ENCODE measurements around the gene STK24.

The STK24 gene

DNA sequence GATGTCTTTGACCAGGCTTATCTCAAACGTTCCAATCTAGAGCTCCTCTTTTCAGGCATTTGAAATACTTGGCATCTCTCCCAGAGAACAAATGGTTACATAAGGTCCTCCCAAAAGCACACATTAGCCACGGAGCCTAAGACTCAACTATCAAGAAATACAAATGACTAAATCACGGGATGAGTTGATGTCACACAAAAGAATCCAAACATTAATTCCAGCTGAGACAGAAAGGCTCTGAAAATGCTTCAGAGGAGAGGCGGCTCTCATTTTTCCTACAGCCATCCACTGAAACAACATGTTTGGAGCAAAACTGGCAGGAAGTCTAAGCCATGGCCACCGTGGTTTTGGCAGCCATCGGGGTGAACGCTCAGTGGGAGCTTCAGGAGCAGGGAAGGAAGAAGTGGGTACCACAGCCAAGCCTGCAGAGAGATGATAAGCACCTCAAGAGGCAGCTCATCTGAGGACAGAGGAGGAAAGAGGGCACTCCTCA is 122.5 kb downstream of the STK24 start:
- TF ChIP-seq, protein P1, sequence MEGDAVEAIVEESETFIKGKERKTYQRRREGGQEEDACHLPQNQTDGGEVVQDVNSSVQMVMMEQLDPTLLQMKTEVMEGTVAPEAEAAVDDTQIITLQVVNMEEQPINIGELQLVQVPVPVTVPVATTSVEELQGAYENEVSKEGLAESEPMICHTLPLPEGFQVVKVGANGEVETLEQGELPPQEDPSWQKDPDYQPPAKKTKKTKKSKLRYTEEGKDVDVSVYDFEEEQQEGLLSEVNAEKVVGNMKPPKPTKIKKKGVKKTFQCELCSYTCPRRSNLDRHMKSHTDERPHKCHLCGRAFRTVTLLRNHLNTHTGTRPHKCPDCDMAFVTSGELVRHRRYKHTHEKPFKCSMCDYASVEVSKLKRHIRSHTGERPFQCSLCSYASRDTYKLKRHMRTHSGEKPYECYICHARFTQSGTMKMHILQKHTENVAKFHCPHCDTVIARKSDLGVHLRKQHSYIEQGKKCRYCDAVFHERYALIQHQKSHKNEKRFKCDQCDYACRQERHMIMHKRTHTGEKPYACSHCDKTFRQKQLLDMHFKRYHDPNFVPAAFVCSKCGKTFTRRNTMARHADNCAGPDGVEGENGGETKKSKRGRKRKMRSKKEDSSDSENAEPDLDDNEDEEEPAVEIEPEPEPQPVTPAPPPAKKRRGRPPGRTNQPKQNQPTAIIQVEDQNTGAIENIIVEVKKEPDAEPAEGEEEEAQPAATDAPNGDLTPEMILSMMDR (IDR thresholded peaks at IDR 0.05; ENCODE audit: control insufficient read depth, insufficient read depth, low read depth, low read length, missing control alignments), result no peak
- no peak overlapping the region for H3K4me3 ChIP-seq (ENCODE audit: control insufficient read depth, low read depth, low read length)
- peak; percentile 91 for DNase-seq (ENCODE audit: low read depth)

DNA sequence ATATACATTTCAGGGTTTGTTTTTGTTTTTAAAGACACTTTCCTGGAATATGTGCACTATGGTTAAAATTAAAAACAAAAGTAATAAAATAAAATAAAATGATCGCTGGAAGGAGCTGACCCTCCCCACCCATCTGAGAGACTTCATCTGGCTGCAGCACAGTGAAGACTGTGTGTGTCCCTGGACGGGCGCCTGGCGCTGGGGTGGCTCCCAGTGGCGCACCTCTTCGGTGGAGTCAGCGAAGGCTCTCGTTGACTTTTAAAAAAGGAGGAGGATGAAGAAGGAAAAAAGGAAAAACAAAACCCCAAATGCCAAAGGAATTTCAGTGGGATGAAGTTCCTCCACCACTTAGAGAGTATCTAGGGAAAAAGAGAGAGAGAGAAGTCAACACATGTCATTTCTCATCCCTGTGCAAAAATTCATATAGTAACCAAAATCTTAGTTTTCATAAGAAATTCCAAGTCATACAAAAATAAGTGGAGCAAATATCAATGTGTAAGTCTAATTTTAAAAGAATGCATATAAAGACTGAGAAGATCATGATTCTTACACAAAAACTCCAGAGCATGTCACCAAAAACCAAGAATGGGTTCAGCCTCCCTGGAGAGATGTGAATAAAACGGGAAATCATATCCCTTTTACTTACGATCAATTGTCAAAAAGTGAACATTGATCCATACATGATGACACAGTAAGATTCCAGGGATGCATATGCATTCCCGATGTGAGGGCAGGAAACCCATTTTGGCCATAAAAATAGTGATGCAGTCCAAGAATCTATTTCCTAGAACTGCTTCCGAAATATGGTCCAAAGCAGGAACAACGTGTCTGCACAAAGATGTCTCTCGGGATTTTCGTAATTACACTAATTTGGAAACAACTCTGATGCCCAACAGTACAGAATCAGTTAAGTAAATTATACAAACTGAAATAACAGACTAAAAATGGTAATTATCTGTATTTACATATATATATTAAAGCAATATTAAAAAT is 123.8 kb downstream of the STK24 start:
- H3K4me3 ChIP-seq (ENCODE audit: control insufficient read depth, low read depth, low read length), result no peak overlapping the region
- DNase-seq (ENCODE audit: low read depth), result no peak
- TF ChIP-seq, protein P1 (IDR thresholded peaks at IDR 0.05; ENCODE audit: control insufficient read depth, insufficient read depth, low read depth, low read length, missing control alignments), result no peak

DNA sequence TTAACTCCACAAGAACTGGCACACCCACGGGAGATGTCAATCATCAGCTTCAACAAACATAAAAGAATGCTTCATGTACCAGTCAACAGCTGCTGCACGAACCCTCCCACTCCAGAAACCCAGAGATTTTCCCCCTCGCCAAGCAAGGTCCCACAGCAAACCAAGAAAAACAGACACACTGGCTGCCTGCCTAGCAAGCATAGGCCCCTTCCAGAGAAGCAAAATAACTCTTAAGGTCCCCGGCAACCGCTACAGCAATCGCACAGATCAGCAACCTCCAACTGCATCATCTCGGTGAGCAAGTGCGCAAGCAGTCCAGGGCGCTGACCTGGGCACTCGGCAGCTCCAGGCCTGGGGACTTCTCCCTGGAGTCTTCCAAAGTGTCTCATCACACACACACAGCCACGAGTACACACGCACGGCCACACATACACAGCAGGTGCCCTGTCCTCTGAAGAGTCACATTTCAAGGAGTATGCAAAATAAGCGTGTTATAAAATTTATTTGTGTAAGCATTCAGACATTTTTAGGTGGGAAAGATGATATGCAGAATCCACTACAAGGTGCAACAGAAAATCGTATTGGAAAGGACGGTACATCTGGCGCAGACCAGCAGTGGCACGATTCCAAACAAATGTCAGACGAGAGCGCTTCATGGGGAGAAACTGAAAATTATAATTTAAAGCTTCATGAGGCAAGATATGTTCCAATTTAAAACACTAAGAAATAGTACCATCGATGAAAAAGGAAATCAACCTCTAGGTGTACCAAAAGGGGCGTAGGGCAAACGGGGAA is 125.0 kb downstream of the STK24 start:
- TF ChIP-seq, protein P1 (IDR thresholded peaks at IDR 0.05; ENCODE audit: control insufficient read depth, insufficient read depth, low read depth, low read length, missing control alignments), result no peak
- H3K4me3 ChIP-seq (ENCODE audit: control insufficient read depth, low read depth, low read length), result no peak overlapping the region
- DNase-seq (ENCODE audit: low read depth), result no peak

DNA sequence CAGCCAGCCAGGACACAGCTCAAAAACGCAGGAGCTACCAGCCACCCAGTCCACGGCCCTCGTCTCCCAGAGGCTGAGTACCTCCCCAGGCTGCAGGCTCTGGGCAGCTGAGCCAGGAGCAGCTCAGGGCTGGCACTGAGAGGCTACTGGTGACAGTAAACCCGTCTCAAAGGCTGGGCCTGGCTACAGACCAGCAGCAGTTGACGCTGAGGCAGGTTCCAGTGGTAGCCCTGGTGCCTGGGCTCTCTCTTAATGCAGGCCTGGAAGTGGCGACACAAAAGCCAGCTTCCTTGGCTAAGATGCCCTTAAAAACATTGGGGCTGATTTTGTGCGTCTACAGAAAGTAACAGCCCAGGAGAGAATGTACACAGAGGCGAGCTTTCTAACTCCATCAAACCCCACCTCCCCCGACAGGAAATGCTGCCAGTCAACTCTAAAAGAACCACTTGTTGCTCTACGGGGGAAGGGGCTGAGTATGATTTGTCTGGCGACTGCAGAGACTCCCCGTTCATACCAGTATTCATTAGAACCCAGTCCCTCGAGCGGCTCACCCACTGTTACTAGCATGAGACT is 126.3 kb downstream of the STK24 start:
- no peak for DNase-seq (ENCODE audit: low read depth)
- TF ChIP-seq, protein P1 (IDR thresholded peaks at IDR 0.05; ENCODE audit: control insufficient read depth, insufficient read depth, low read depth, low read length, missing control alignments), result no peak
- H3K4me3 ChIP-seq (ENCODE audit: control insufficient read depth, low read depth, low read length), result no peak overlapping the region

DNA sequence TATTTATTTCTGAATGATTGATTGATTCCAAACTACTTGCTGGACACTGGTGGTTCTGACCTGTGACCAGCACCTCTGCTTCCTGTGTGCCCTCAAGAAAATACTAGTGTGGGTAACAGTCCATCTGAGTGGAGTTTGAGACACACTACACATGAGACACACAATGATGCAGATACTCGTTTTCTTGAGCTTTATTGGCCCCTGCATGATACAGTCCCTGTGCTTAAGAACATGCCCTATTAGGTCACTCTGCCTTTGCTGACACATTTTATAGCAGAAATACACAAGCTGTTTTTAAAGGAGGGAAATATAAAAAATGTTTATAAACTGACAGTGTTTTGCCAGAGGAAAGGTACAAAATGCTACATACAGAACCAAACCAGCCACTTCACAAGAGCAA is 126.9 kb downstream of the STK24 start:
- TF ChIP-seq, protein P1 (IDR thresholded peaks at IDR 0.05; ENCODE audit: control insufficient read depth, insufficient read depth, low read depth, low read length, missing control alignments), result no peak
- H3K4me3 ChIP-seq (ENCODE audit: control insufficient read depth, low read depth, low read length), result no peak overlapping the region
- DNase-seq (ENCODE audit: low read depth), result no peak

DNA sequence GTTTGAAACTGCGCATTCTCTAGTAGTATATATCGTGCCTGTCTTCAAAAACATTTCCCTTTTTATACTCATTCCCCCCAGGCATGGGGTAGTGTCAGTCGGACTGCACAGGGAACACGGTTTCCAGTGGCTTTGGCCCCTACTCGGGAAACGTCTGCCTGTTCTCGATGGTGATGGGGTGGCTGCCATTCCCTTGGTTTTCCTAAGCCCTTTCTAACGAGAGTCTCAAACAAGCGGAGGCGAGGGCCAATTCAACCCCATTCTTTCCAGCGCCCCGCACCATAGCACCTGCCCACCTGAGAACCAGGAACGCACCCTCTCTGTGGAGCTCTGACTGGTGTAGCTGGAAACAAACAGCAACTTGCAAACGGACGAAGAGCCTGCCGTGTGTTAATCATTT is 127.6 kb downstream of the STK24 start:
- no peak overlapping the region for H3K4me3 ChIP-seq (ENCODE audit: control insufficient read depth, low read depth, low read length)
- TF ChIP-seq, protein P1 (IDR thresholded peaks at IDR 0.05; ENCODE audit: control insufficient read depth, insufficient read depth, low read depth, low read length, missing control alignments), result no peak
- no peak for DNase-seq (ENCODE audit: low read depth)
